Activated gamma-delta T cell treated with anti-CD3 and anti-CD28 coated beads, Interleukin-2, amount 50 U/mL, for 16 hours (primary cell): ENCODE measurements around the gene TRRAP.

Source experiments
- DNase-seq: peaks from one replicate; pipeline ENCODE4 v3.0.0-alpha.2; 2020; ENCODE audit warnings: low read depth

Gene TRRAP

GRCh38 chr7:99006739-99007424, 128.6 kb downstream of the TRRAP start:
- no peak for DNase-seq

- no peak for DNase-seq
Measured at GRCh38 chr7:99008181-99008631, 129.9 kb downstream of the TRRAP start.

GRCh38 chr7:99008921-99009530, 130.7 kb downstream of the TRRAP start:
- DNase-seq: no peak

- DNase-seq: no peak
Measured at GRCh38 chr7:99010281-99010680, 131.9 kb downstream of the TRRAP start.

DNA sequence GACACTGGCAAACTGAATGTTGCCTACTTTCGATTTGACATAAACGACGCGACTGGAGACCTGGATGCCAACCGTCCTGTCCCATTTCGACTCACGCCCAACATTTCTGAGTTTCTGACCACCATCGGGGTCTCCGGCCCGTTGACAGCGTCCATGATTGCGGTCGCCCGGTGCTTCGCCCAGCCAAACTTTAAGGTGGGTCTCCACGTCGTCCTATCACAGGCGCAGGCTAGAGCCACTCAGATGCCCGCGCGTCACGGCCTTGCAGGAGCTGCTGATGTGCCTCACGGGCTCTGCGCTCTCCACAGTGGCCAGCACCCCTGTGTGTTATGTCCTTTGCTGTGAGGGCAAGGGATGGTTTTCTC, 133.0 kb downstream of the TRRAP start:
- no peak for DNase-seq

DNA sequence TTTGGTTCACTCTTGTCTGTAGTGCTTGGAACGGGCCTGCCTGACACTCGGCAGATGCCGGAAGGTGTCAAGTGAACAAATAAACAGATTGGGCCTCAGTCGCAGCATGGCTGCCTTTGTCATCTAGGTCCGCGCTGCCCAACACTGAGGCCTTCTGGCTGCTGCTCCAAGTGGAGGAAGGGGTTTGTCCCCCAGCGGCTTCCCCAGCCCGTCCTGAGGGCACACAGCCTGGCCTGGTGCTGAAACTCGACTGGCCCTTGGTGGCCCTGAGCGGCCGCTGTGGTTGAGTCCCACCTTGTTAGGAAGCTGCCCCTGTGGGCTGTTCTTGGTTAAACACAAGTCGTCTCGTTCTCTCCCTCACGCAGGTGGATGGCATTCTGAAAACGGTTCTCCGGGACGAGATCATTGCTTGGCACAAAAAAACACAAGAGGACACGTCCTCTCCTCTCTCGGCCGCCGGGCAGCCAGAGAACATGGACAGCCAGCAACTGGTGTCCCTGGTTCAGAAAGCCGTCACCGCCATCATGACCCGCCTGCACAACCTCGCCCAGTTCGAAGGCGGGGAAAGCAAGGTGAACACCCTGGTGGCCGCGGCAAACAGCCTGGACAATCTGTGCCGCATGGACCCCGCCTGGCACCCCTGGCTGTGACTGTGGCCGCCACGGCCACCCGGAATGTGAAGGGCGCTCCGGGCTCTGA, 133.5 kb downstream of the TRRAP start:
- DNase-seq: no peak

- DNase-seq: no peak
Measured at GRCh38 chr7:99012722-99013121, 134.4 kb downstream of the TRRAP start.

DNA sequence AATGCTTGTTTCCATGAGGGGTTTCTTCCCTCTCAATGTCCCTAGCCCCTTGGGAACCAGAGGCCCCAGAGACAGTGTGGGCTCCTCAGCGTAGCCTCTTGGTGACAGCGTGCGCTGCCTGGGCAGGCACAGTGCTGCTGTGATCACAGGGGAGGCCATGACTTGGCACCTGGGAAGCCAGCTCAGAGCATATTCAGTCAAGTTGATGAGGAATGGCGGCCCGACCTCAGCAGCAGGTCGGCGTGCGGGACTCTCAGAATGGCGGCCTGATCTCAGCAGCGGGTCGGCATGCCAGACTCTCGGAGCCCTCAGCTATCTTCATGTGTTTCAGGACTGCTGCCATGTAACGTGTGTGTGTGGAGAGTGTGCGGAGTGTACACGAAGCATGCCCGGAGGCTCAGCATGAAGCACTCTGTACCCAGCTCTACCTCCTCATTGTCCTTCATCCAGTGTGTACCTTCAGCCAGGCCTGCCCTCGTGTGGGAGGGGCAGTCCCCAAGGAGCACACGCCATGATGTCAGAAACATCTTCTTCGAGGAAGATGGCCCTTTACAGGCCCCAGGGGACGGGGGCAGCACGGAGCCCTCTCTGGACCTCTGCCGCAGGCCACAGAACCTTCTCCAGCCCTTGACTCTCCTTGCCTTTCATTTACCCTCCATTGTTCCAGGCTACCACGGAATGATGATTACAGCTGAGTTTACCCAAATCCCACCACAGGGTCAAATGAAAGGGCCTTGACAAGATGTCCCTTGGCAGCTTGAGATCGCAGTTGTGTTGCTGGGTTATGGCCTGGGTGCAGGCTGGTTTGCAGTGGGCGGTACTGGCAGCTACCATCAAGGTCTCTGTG, 135.2 kb downstream of the TRRAP start:
- no peak for DNase-seq

DNA sequence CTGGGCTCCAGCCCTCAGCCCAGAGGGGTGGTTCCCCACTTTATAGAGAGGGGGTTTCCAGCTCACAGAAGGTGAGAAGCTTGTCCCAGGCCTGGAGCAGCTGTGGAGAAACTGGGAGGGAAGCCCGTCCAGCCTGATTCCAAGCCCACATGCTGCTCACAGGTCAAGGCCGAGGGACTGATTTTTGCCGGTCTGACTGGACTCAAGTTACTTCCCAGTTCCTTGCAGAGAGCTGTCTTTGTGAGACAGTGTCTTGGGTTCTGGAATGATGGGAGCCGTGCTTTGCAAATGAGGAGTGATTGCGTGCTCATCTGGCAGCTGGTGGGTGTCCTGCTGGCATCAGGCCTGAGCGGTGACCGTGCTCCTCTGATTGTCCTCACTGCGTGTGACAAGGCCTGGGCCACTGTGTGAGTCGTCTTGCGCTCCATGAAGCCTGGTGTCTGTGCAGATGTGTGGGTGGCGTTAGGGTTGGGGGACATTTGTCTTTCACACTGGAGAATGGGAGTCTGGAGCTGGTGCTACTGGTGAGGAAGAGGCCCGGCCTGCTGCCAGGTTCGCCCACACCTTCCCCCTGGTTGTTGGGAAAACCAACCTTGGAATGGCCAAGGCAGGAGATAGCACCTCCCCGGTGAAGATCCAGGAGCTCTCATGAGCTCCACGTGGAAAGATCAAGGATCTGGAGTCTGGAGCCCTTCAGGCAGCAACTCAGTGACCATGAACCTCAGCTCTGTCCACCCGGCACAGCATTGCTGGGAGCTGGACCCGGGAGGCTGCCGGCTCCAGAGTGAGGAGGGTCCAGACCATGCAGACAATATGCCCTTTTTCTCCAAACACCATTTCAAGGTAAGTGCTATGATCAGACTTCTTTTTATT, 136.0 kb downstream of the TRRAP start:
- DNase-seq: no peak

- no peak for DNase-seq
Measured at GRCh38 chr7:99016196-99016595, 137.9 kb downstream of the TRRAP start.

DNA sequence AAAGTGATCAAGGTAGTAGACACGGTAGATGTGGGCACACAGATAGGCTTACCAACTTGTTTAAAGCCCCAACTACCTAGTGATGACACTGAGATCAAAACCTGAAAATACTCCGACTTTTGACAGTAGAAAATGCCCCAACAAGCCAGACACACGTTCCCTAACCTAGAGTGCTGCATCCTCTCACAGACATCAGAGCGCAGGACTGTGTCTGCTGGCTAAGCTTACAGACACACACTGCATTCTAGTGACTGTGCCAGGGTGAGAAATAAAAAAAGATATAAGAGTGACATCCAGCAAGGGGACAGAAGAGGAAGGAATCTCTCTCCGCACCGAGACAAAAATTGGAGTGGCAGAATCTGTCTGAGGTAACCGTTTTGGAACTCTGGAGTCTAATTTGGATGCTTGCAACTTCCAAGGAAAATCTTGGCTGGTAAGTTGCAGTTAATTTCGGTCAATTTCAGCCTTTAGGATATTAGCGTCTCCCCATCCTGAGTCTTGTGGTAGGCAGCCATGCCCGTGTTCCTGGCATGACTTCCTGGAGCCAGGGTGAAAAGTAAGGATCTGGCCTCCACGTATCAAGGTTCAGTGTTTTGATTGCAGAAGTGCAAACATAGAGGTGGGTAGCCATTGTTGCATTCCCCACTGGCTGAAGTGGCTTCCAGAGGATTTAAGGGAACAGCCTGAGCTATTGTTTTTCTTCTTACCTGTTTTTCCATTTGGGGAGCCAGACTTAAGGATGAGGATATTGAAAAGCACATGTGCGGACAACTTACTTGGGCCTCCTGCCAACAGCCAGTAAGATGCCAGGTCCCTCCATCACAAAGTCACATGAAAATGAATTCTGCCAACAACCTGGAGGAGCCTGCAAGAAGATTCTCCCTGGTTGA, 141.4 kb downstream of the TRRAP start:
- no peak for DNase-seq

GRCh38 chr7:99020413-99020715, 142.0 kb downstream of the TRRAP start:
- no peak for DNase-seq

GRCh38 chr7:99021941-99022560, 143.7 kb downstream of the TRRAP start:
- DNase-seq: no peak

GRCh38 chr7:99024066-99024465, 145.7 kb downstream of the TRRAP start:
- DNase-seq: no peak

DNA sequence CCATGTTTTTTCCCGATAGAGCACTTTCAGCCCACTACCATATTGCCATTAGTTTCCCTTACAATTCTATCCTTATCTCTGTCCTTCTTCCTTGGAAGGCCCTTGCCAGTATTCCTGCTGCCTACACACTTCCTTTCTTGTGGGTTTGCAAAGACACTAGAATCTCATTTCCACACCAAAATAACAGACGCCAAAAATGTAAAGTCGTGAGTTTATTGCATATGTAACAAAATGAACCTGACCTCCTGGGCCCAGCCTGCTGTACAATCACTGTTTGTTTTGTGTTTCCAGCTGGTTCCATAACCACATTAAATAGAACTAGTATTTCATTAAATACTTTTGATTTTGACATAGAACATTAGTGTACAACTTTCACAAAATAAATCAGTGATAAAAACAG, 148.9 kb downstream of the TRRAP start:
- no peak for DNase-seq

GRCh38 chr7:99027841-99028240, 149.5 kb downstream of the TRRAP start:
- DNase-seq: no peak

DNA sequence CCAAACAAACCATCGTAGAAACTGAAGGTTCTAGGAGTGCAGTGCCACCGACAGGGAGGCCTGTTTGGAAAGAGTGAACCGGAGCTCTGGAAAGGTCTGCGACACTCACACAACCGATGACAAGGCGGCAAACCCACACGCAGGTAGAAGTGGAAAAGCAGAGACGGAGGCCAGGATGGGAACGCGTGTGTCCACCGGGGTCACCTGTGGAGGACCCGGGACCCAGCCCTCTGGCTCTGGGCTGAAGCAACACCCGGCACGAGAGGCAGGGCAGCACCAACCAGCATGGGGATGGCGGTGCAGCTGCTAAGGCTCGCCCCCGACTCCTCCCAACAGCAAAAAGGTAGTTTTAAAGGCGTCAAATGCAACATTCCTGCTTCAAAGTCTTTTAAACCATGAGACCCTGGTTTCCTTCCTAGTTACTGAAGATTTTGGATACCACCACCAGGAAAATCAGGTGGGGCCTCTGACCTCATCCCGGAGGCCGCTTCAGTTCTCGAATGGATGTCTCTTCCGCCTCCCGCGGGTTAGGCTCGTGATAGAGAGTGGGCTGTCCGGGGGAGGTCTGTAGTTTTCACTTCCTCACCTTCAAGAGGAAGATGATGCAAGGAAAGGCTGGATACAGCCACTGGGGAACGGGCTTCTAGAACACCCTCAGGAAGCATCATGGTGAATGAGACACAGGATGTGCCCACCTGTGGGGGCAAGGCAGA, 150.1 kb downstream of the TRRAP start:
- no peak for DNase-seq

- DNase-seq: no peak
Measured at GRCh38 chr7:99029466-99030435, 151.4 kb downstream of the TRRAP start.
